Esophagus muscularis mucosa (tissue), 4 donors: ENCODE results near the gene EEF2.

ENCODE experiments used
- EP300 ChIP-seq: sonication (generic); formaldehyde crosslinking; IDR thresholded peaks from one replicate; pipeline ENCODE4 v1.6.1; 2017; ENCODE audit warnings: antibody characterized with exemption
- POLR2A ChIP-seq: fragments of 450-650 bp; IDR thresholded peaks from one replicate; pipeline ENCODE4 v1.6.1; 2017; ENCODE audit warnings: antibody characterized with exemption, moderate library complexity, mild to moderate bottlenecking, low read depth
- POLR2AphosphoS5 ChIP-seq, 2 donors: sonication (generic); formaldehyde crosslinking; IDR thresholded peaks; one replicate each; pipeline ENCODE4 v1.6.1; 2017; ENCODE audit warnings: antibody characterized with exemption in 2 of 2
- TF ChIP-seq, protein P1 (sequence below), 3 experiments: fragments of 200-600 bp in 2 of 3; fragments of 450-650 bp in 1 of 3; sonication (generic) in 2 of 3; IDR thresholded peaks; one replicate each; pipeline ENCODE4 v1.5.1; 2017 to 2019; ENCODE audit warnings: antibody characterized with exemption in 3 of 3, mild to moderate bottlenecking in 2 of 3, moderate library complexity in 1 of 3

DNA sequence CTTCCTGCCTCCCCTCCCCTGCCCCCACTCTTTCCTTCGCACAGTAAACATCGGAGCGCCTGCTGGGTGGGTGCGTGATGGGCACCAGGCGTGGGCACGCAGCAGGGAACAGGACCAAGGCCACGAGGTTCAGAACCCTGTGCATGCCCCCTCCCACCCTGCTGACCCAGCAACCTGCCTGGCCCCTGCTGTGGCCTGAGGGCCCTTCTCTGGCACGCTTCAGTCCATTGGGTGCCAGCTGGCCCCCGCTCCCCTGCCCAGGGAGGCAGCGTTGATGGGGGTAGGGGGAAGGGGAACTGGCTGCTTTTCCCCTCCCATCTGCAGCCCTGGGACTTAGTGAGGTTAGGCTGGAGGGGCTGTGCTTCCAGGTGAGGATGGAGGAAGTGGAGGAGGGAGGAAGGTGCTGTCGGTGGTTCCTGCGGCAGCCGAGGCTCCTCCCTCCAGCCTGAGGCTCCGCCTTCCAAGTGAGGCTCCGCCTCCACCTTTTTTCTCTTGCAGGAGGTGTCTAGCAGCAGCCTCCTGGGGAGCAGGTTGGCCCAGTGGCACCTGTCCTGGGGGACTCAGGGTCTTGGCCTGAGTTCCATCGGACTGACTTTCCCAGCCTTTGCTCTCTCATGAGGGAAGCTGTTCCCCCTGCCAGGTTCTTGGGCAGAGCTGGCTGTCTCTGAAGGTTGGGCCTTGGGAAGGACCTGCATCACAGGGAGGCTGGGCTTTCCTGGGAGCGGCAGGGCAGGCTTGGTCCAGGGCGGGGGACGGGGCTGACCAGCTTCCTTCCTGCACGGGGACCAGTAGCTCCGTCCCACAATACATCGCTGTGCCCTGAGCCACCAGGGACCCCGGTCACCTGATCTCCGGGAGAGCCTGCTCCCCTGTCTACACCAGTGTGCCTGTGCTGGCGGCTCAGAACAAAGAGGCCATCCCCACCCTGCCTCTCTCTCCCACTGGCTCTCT is 29.6 kb upstream of the EEF2 start:
- no peak for TF ChIP-seq POLR2A
- TF ChIP-seq, protein P1, sequence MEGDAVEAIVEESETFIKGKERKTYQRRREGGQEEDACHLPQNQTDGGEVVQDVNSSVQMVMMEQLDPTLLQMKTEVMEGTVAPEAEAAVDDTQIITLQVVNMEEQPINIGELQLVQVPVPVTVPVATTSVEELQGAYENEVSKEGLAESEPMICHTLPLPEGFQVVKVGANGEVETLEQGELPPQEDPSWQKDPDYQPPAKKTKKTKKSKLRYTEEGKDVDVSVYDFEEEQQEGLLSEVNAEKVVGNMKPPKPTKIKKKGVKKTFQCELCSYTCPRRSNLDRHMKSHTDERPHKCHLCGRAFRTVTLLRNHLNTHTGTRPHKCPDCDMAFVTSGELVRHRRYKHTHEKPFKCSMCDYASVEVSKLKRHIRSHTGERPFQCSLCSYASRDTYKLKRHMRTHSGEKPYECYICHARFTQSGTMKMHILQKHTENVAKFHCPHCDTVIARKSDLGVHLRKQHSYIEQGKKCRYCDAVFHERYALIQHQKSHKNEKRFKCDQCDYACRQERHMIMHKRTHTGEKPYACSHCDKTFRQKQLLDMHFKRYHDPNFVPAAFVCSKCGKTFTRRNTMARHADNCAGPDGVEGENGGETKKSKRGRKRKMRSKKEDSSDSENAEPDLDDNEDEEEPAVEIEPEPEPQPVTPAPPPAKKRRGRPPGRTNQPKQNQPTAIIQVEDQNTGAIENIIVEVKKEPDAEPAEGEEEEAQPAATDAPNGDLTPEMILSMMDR (IDR thresholded peaks at IDR 0.05) = no peak
- peak; percentile 36 to 44 for TF ChIP-seq POLR2AphosphoS5 (IDR thresholded peaks at IDR 0.05)
- no peak for TF ChIP-seq EP300
